ENCODE data around the gene VRK3.

DNA sequence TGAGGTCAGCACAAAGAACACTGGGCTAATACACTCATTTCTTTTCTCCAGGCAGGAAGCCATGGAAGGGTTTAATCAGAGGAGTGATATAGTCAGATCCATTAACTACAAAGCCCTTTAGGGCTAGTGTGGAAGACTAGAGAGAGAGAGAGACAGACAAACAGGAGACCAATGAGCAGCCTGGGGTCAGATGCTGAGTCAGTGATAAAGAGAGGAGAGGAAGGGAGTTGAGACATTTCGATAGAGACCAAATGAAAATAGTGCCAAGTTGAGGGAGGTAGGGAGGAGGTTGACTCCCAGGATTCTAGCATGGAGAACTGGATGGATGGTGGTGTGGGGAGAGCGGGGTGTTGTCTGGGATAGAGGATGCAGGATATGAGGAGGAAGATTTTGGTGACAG, 18.8 kb upstream of the VRK3 start:
- TF ChIP-seq CTCF (IDR thresholded peaks at IDR 0.05; ENCODE audit: low read depth, low read length, poor library complexity, severe bottlenecking) (no peak), EZH2phosphoT487 (IDR thresholded peaks at IDR 0.05; ENCODE audit: borderline replicate concordance, low read length) (no peak)
